ENCODE results near the gene ULBP1.
A peak's percentile ranks its signal among the peaks of the same experiment; 100 is the strongest.
"Not testable (repeated sequence)": the region's sequence is repeated elsewhere in the genome, so short reads cannot be mapped to it uniquely, and the experiment has no call there.

Gene ULBP1

DNA sequence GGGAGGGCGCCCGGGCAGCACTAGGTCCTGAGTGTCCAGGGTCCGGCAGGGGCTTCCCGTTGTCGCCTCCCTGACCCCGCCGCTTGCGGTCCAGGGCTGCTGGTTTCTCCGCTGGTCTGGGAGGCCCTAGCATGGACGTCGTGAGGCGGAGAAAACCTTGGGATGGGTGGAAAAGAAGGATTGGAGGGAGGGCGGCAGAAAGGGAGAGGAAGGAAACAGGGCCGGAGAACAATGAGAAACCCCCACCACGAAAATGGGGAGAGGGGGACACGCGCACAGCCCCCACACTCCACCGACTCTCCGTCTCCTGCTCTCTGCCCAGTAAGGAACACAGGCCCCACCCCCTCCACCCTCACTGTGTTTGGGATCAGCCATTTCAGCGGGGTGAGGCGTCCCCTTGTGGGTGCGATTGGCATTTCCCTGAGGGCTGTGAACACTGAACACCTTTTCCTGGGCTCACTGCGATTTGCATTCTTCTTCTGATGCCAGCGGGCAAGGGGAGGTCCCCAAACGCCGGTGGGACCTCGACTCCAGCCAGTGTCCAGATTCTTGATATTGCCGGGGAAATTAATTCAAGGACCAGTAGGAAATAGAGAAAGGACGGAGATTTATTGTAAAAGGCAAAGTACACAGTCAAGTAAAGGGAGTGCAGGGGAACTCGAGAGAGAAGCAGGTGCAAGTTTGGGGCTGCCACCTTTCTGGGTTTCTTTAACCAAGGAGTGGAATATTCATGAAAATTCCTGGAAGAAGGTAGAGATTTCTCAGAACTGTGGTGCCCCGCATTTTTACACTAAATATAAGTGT, 37.6 kb upstream of the ULBP1 start:
- H3K27ac ChIP-seq, result no peak overlapping the region

DNA sequence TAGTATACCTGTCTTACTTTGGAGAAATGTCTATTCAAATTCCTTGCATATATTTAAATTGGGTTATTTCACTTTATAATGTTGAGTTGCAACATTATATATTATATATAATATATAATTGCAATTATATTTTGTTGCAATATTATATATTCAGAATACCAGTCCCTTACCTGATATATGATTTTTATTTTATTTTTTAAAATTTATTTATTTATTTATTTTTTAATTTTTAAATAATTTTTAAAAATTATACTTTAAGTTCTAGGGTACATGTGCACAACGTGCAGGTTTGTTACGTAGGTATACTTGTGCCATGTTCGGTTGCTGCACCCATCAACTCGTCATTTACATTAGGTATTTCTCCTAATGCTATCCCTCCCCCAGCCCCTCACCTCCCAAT, 36.7 kb upstream of the ULBP1 start:
- H3K27ac ChIP-seq, result not testable (repeated sequence)

More for the DNA sequence above, 37.6 kb upstream of the ULBP1 start:
- no peak for TF ChIP-seq ZFX (IDR thresholded peaks at IDR 0.05)
- TF ChIP-seq, protein P1, sequence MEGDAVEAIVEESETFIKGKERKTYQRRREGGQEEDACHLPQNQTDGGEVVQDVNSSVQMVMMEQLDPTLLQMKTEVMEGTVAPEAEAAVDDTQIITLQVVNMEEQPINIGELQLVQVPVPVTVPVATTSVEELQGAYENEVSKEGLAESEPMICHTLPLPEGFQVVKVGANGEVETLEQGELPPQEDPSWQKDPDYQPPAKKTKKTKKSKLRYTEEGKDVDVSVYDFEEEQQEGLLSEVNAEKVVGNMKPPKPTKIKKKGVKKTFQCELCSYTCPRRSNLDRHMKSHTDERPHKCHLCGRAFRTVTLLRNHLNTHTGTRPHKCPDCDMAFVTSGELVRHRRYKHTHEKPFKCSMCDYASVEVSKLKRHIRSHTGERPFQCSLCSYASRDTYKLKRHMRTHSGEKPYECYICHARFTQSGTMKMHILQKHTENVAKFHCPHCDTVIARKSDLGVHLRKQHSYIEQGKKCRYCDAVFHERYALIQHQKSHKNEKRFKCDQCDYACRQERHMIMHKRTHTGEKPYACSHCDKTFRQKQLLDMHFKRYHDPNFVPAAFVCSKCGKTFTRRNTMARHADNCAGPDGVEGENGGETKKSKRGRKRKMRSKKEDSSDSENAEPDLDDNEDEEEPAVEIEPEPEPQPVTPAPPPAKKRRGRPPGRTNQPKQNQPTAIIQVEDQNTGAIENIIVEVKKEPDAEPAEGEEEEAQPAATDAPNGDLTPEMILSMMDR (conservative IDR thresholded peaks at IDR 0.05), result peak; percentile 91

DNA sequence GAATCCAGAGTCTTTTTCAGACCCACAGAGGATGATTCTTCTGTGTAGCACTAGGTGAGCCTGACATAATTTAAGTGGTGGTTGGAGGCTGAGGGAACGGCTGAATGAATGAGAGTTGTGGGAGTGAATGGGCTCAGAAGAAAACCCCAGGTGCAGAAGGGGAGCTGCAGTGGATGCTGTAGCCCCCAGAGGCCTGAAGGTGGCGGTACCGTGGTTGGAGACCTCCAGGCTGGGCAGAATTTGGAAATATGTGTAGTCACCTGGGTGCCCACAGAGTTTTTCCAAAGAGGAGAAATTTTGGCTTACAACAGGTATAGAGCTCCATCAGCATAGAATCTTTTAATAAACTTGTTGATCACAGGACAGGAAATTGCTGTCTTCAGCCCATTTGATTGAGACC, 34.3 kb upstream of the ULBP1 start:
- TF ChIP-seq ZFX (IDR thresholded peaks at IDR 0.05), result no peak
- TF ChIP-seq, protein P1 (conservative IDR thresholded peaks at IDR 0.05), result peak; percentile 26
- no peak overlapping the region for H3K27ac ChIP-seq

DNA sequence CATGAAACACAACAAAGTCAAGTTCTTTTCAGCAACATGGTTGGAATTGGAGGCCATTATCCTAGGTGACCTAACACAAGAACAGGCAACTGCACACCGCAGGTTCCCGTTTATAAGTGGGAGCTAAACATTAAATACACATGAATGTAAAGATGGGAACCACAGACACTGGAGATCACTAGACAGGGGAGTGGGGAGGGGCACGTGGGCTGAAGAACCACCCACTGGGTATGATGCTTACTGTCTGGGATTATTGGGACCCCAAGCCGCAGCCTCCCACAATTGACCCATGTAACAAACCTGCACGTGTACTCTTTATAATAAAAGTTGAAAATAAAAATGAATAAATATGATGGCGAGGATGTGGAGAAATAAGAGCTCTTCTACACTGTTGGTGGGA, 32.2 kb upstream of the ULBP1 start:
- TF ChIP-seq, protein P1 (conservative IDR thresholded peaks at IDR 0.05), result no peak
- TF ChIP-seq ZFX (IDR thresholded peaks at IDR 0.05), result no peak
- no peak overlapping the region for H3K27ac ChIP-seq

DNA sequence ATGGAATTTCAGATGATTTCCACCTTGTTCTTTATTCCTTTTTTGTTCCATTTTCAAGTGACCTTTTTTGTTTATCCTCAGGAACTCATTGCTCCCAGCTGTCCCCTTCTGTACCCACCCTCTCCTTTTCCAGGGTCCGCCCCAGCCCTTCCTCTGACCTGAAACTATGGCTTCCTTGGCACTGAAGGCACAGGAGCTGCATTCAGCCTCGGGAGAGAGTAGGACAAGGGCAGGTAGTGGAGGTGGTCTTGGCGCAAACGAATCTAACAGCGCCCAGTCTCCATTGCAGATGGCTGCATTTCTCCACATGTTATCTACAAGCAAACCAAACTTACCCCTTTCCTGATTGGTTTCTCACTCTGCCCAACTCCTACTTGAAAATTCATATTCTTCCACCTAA, 30.7 kb upstream of the ULBP1 start:
- TF ChIP-seq, protein P1 (conservative IDR thresholded peaks at IDR 0.05), result no peak
- no peak overlapping the region for H3K27ac ChIP-seq

DNA sequence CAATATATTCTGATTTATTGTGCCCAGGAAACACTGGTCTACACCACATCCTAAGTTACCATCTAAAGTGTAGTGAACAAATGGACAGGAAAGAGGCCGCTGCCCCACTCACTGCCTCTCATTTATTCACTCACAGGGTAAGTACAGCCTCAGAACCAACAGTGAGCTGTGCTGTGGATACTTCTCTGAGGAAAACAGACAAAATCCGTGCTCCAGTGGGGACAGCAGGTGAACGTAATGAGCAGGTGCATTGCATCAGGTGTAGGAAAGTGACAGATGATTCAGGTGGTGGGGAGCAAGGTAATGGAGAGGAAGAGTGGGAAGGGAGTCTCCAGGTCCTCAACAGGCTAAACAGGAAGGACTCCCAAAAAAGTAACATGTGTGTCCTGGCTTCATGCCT, 30.3 kb upstream of the ULBP1 start:
- no peak for TF ChIP-seq ZFX (IDR thresholded peaks at IDR 0.05)
- TF ChIP-seq, protein P1 (conservative IDR thresholded peaks at IDR 0.05), result no peak
- no peak overlapping the region for H3K27ac ChIP-seq

DNA sequence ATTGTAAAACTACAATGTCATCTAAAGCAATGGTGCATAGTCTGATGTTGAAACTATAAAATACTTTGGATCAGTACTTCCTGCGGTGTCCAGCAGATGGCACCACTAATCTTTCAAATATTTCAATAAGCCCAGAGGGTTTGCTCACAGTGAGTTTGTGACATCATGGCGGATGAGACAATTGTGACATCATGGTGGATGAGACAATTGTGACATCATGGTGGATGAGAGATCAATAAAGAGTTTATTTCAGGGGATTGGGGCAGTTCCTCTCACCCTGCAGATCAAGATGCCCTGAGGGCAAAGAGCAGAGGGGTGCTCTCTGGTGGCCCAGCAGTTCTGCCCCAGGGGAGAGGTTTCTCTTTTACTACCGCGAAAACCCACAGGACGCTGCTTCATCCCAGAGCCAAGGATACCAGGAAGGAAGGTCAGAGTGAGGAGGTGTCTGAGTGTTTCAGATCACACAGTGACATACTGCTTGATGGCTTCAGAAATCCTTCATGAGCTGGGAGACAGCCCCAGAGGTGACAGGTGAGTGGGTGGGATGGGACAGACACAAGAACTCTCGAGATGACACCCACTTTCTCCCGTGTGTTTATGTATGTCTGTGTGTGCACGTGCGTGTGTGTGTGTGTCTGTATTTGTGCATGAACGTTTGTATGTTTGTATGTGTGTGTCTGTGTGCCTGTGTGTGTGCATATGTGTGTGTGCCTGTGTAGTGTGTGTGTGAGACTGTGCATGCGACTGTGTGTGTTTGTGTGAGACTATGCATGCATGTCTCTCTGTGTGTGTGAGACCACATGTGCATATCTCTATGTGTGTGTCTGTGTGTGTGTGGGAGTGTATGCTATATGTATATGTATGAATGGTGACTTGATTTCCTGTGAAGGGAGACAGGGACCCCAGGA, 29.2 kb upstream of the ULBP1 start:
- no peak for TF ChIP-seq ZFX (IDR thresholded peaks at IDR 0.05)
- TF ChIP-seq, protein P1 (conservative IDR thresholded peaks at IDR 0.05), result peak; percentile 79

More for the DNA sequence above, 29.2 kb upstream of the ULBP1 start:
- H3K27ac ChIP-seq, result no peak overlapping the region
